ENCODE measurements around the gene DHRS9. TPM values are rescaled to one million over a fixed set of nuclear protein-coding genes. Genes with fewer than 3 reads are reported as not detected.

Gene DHRS9
- total RNA-seq, 3 donors from 2014 or later: 0.73 to 7.8 (median 3.3) TPM

GRCh38 chr2:169094676-169095075 lies 25.3 kb downstream of the DHRS9 start:
- Histone ChIP-seq H3K27ac (no peak overlapping the region), H3K36me3 (no peaks in the 10 kb centered on the region), H3K27me3 (no peaks in the 10 kb centered on the region), H3K4me3 (no peak overlapping the region), H3K4me1 (peaks cover 0 to 2% of the 10 kb centered on the region in 2 donors), H3K9me3 (no peaks in the 10 kb centered on the region)
- intact Hi-C loops (cut with DNase I; ENCODE audit: low total_unique reads): no loop called here
- no peak for TF ChIP-seq CTCF (IDR thresholded peaks at IDR 0.05)
- no peak for TF ChIP-seq POLR2A (IDR thresholded peaks at IDR 0.05)
- no peak for TF ChIP-seq POLR2AphosphoS5 (IDR thresholded peaks at IDR 0.05)
- DNase-seq (ENCODE audit: low spot score in 2 of 2): no peak

- Histone ChIP-seq H3K27ac (peak overlapping the region; percentile 23 to 46), H3K4me1 (peaks cover 0 to 2% of the 10 kb centered on the region in 2 donors), H3K9me3 (no peaks in the 10 kb centered on the region), H3K27me3 (no peaks in the 10 kb centered on the region), H3K36me3 (no peaks in the 10 kb centered on the region), H3K4me3 (no peak overlapping the region)
- peak in 1 of 2 donors; percentile 67 for DNase-seq (ENCODE audit: low spot score in 2 of 2)
- no peak for TF ChIP-seq CTCF (IDR thresholded peaks at IDR 0.05)
- TF ChIP-seq POLR2A (IDR thresholded peaks at IDR 0.05): no peak
- no peak for TF ChIP-seq POLR2AphosphoS5 (IDR thresholded peaks at IDR 0.05)
- intact Hi-C loops (cut with DNase I; ENCODE audit: low total_unique reads): no loop called here
Measured at GRCh38 chr2:169095621-169096105, 26.3 kb downstream of the DHRS9 start.

- TF ChIP-seq POLR2AphosphoS5 (IDR thresholded peaks at IDR 0.05): no peak
- TF ChIP-seq POLR2A (IDR thresholded peaks at IDR 0.05): no peak
- Histone ChIP-seq H3K36me3 (no peaks in the 10 kb centered on the region), H3K9me3 (no peaks in the 10 kb centered on the region), H3K4me3 (no peak overlapping the region), H3K27me3 (no peaks in the 10 kb centered on the region), H3K27ac (no peak overlapping the region), H3K4me1 (no peaks in the 10 kb centered on the region)
- intact Hi-C loops (cut with DNase I; ENCODE audit: low total_unique reads): no loop called here
- no peak for DNase-seq (ENCODE audit: low spot score in 2 of 2)
Measured at GRCh38 chr2:169104848-169105247, 35.5 kb downstream of the DHRS9 start.

- H3K4me1 ChIP-seq: no peaks in the 10 kb centered on the region
- no peak for TF ChIP-seq CTCF (IDR thresholded peaks at IDR 0.05)
- no peak for TF ChIP-seq POLR2A (IDR thresholded peaks at IDR 0.05)
- no peak for TF ChIP-seq POLR2AphosphoS5 (IDR thresholded peaks at IDR 0.05)
- no peak overlapping the region for H3K4me3 ChIP-seq
- DNase-seq (ENCODE audit: low spot score in 2 of 2): no peak
- H3K9me3 ChIP-seq: no peaks in the 10 kb centered on the region
- H3K27ac ChIP-seq: no peak overlapping the region
- no peaks in the 10 kb centered on the region for H3K27me3 ChIP-seq
- intact Hi-C loops (cut with DNase I; ENCODE audit: low total_unique reads): no loop called here
- H3K36me3 ChIP-seq: no peaks in the 10 kb centered on the region
Measured at GRCh38 chr2:169105476-169105875, 36.1 kb downstream of the DHRS9 start.

- no peaks in the 10 kb centered on the region for H3K36me3 ChIP-seq
- H3K27me3 ChIP-seq: no peaks in the 10 kb centered on the region
- TF ChIP-seq POLR2AphosphoS5 (IDR thresholded peaks at IDR 0.05) (no peak), POLR2A (IDR thresholded peaks at IDR 0.05) (no peak), CTCF (IDR thresholded peaks at IDR 0.05) (no peak)
- no peak for DNase-seq (ENCODE audit: low spot score in 2 of 2)
- no peaks in the 10 kb centered on the region for H3K9me3 ChIP-seq
- H3K27ac ChIP-seq: no peak overlapping the region
- no peaks in the 10 kb centered on the region for H3K4me1 ChIP-seq
- no peak overlapping the region for H3K4me3 ChIP-seq
- intact Hi-C loops (cut with DNase I; ENCODE audit: low total_unique reads): no loop called here
Measured at GRCh38 chr2:169106134-169106533, 36.8 kb downstream of the DHRS9 start.

Data from breast epithelium (tissue), 4 donors.